Upper lobe of left lung (tissue), 6 donors: ENCODE data around the gene CXCL5. TPM values are rescaled to one million over a fixed set of nuclear protein-coding genes. Genes with fewer than 3 reads are reported as not detected.
"Not testable (repeated sequence)": the region's sequence is repeated elsewhere in the genome, so short reads cannot be mapped to it uniquely, and the experiment has no call there.

Experiments
- ATAC-seq, 2 donors: fragments of 200-7000 bp; cut with Tn5 transposase; one replicate each; pipeline ENCODE4 v1.9.1; 2022; ENCODE audit warnings: mild to moderate bottlenecking in 2 of 2, moderate library complexity in 2 of 2; ENCODE audit not compliant: low FRiP score in 2 of 2
- DNase-seq, 2 donors: peaks; one replicate each; pipeline ENCODE4 v3.0.0-alpha.2; 2019 to 2020
- H3K27ac ChIP-seq, 4 donors: fragments of 200-600 bp; sonication (generic); one replicate each; pipeline ENCODE4 v1.5.1; 2016 to 2019
- H3K27me3 ChIP-seq, 4 donors: fragments of 200-600 bp; sonication (generic); one replicate each; pipeline ENCODE4 v1.5.1; 2017 to 2019
- H3K36me3 ChIP-seq, 4 donors: fragments of 200-600 bp; sonication (generic); one replicate each; pipeline ENCODE4 v1.5.1; 2016 to 2019
- H3K4me1 ChIP-seq, 4 donors: fragments of 200-600 bp; sonication (generic); one replicate each; pipeline ENCODE4 v1.5.1; 2018 to 2019
- H3K4me3 ChIP-seq, 4 donors: fragments of 200-600 bp; sonication (generic); one replicate each; pipeline ENCODE4 v1.5.1; 2017 to 2019; ENCODE audit warnings: mild to moderate bottlenecking in 2 of 4, moderate library complexity in 1 of 4
- H3K9me3 ChIP-seq, 4 donors: fragments of 200-600 bp; sonication (generic); one replicate each; pipeline ENCODE4 v1.5.1; 2018 to 2019
- CTCF ChIP-seq, 6 experiments: fragments of 450-650 bp in 4 of 6; fragments of 200-600 bp in 2 of 6; sonication (generic) in 2 of 6; IDR thresholded peaks; one replicate each; pipeline ENCODE4 v1.5.1; 2016 to 2019; ENCODE audit warnings: antibody characterized with exemption in 6 of 6
- EP300 ChIP-seq, 4 donors: sonication (generic); formaldehyde crosslinking; IDR thresholded peaks; one replicate each; pipeline ENCODE4 v1.5.1; 2017; ENCODE audit warnings: antibody characterized with exemption in 4 of 4, control low read depth in 2 of 4
- POLR2A ChIP-seq, 4 donors: fragments of 450-650 bp; IDR thresholded peaks; one replicate each; pipeline ENCODE4 v1.5.1; 2016 to 2017; ENCODE audit warnings: antibody characterized with exemption in 4 of 4, mild to moderate bottlenecking in 2 of 4
- POLR2AphosphoS5 ChIP-seq, 2 donors: sonication (generic); formaldehyde crosslinking; IDR thresholded peaks; one replicate each; pipeline ENCODE4 v1.5.1; 2017; ENCODE audit warnings: antibody characterized with exemption in 2 of 2
- WGBS, 2 donors: methylation state at CpG; one replicate each; pipeline ENCODE4 v1.1.5; 2017 to 2018; 5-methylcytosine and 5-hydroxymethylcytosine counted together
- total RNA-seq, 6 donors: library from RNA; depleted of rRNA in 4 of 6; stranded (reverse); fragments of >200 nt in 4 of 6; gene quantifications; one replicate each; pipeline versions ENCODE4 v1.1.0 to v1.2.1, GENCODE V29; 2016 to 2021
- donor health status: DM: no; HTN: no; CAD: no; lungs with moderate emphysema.
- donor health status: DM: no; HTN: yes; CAD: no; lungs with severe emphysema.

Gene CXCL5
- total RNA-seq, 6 donors from 2014 or later = 2.1 to 16.0 (median 6.7) TPM

- no peak for DNase-seq
- no peak overlapping the region for H3K27ac ChIP-seq
- H3K36me3 ChIP-seq = no peaks in the 10 kb centered on the region
- no peak overlapping the region for H3K4me3 ChIP-seq
- no peak for TF ChIP-seq POLR2AphosphoS5 (IDR thresholded peaks at IDR 0.05)
- TF ChIP-seq EP300 (IDR thresholded peaks at IDR 0.05) = no peak
- TF ChIP-seq POLR2A (IDR thresholded peaks at IDR 0.05) = no peak
- TF ChIP-seq CTCF (IDR thresholded peaks at IDR 0.05) = no peak
- no peaks in the 10 kb centered on the region for H3K4me1 ChIP-seq
- 81 to 86% methylated on average over 5 of the region's 5 CpGs for WGBS, 2 donors
- no peak for ATAC-seq
- H3K27me3 ChIP-seq = no peaks in the 10 kb centered on the region
- no peaks in the 10 kb centered on the region for H3K9me3 ChIP-seq
Observed at GRCh38 chr4:73989928-73990327, 8.5 kb downstream of the CXCL5 start.

GRCh38 chr4:73989031-73989430 lies 9.4 kb downstream of the CXCL5 start:
- no peak for DNase-seq
- Histone ChIP-seq H3K27ac (no peak overlapping the region), H3K4me1 (no peaks in the 10 kb centered on the region), H3K4me3 (no peak overlapping the region), H3K9me3 (no peaks in the 10 kb centered on the region), H3K36me3 (no peaks in the 10 kb centered on the region), H3K27me3 (no peaks in the 10 kb centered on the region)
- no peak for ATAC-seq
- WGBS, 2 donors = 54 to 55% methylated on average over 3 of the region's 3 CpGs
- TF ChIP-seq EP300 (IDR thresholded peaks at IDR 0.05) (no peak), POLR2AphosphoS5 (IDR thresholded peaks at IDR 0.05) (no peak), POLR2A (IDR thresholded peaks at IDR 0.05) (no peak), CTCF (IDR thresholded peaks at IDR 0.05) (no peak)

DNA sequence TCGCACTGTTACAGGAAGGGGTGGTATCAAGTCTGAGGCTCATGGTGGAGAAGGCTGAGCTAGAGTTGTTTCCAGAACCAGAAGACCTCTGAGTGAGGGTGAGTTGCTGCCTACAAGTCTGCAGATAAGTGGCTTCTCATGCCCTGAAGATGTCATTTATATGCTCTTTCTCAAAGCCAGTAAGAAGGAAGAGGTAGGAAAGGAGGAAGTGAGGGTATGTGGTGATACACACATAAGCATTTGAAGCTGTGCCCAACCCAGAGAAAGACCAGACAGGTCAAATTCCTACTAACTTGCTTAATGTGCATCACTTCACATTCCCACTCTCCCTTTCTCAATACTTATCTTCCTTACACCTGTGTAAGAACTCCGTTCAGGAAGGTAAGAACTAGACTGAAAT lies 10.4 kb downstream of the CXCL5 start, which contains the start of gene PPBP:
Gene PPBP (minus strand): TSS at position 130 of the 400 bp plus-strand sequence. CDS start 87 bp downstream, at position 43.
- no peak for TF ChIP-seq EP300 (IDR thresholded peaks at IDR 0.05)
- no peak for TF ChIP-seq POLR2A (IDR thresholded peaks at IDR 0.05)
- no peak for TF ChIP-seq CTCF (IDR thresholded peaks at IDR 0.05)
- no peak for TF ChIP-seq POLR2AphosphoS5 (IDR thresholded peaks at IDR 0.05)
- Histone ChIP-seq H3K4me3 (no peak within 1 kb of the TSS), H3K4me1 (no peaks in the 10 kb centered on the region), H3K27ac (no peak within 1 kb of the TSS), H3K9me3 (no peaks in the 10 kb centered on the region), H3K36me3 (no peaks in the 10 kb centered on the region), H3K27me3 (no peaks in the 10 kb centered on the region)
- no peak for DNase-seq
- no peak for ATAC-seq
- WGBS, 2 donors = 86 to 91% methylated on average over 2 of the region's 2 CpGs

GRCh38 chr4:73985528-73985852 lies 13.0 kb downstream of the CXCL5 start:
- ATAC-seq = no peak
- H3K27ac ChIP-seq = no peak overlapping the region
- TF ChIP-seq EP300 (IDR thresholded peaks at IDR 0.05) = no peak
- TF ChIP-seq CTCF (IDR thresholded peaks at IDR 0.05) = no peak
- no peak for TF ChIP-seq POLR2AphosphoS5 (IDR thresholded peaks at IDR 0.05)
- TF ChIP-seq POLR2A (IDR thresholded peaks at IDR 0.05) = no peak
- 50 to 76% methylated on average over 1 of the region's 1 CpG for WGBS, 2 donors
- no peaks in the 10 kb centered on the region for H3K27me3 ChIP-seq
- H3K36me3 ChIP-seq = no peaks in the 10 kb centered on the region
- no peak for DNase-seq
- H3K9me3 ChIP-seq = no peaks in the 10 kb centered on the region
- no peak overlapping the region for H3K4me3 ChIP-seq
- H3K4me1 ChIP-seq = peaks cover 0 to 4% (median 2%) of the 10 kb centered on the region in 4 donors

DNA sequence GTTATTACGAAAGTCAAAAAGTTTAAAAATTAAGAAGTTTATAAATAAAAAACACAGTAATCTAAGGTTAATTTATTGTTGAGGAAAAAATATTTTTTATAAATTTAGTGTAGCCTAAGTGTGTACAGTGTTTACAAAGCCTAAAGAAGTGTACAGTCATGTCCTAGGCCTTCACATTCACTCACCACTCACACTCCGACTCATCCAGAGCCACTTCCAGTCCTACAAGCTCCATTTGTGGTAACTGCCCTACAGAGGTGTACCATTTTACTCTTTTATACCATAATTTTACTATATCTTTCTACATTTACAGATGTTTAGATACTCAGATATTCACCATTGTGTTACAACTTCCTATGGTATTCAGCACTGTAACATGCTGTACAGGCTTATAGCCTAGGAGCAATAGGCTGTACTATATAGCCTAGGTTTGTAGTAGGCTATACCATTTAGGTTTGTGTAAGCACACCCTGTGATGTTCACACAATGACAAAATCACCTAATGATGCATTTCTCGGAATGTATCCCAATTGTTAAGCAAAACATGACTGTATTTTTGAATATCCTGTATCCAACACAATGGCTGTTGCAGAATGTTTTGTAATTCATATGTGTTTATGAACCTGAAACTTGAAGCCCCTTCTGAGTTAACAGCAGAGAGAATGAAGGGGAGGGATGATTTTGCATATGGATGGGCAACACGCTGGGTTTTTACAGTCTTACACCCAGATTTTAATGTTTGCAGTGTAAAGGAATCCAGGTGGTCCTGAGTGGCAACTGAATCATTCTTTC lies 13.5 kb downstream of the CXCL5 start:
- Histone ChIP-seq H3K27ac (no peak overlapping the region), H3K4me3 (no peak overlapping the region), H3K27me3 (no peaks in the 10 kb centered on the region), H3K9me3 (no peaks in the 10 kb centered on the region), H3K4me1 (peaks cover 0 to 4% (median 2%) of the 10 kb centered on the region in 4 donors), H3K36me3 (no peaks in the 10 kb centered on the region)
- no peak for ATAC-seq
- TF ChIP-seq POLR2AphosphoS5 (IDR thresholded peaks at IDR 0.05) = no peak
- TF ChIP-seq EP300 (IDR thresholded peaks at IDR 0.05) = no peak
- no peak for TF ChIP-seq CTCF (IDR thresholded peaks at IDR 0.05)
- no peak for TF ChIP-seq POLR2A (IDR thresholded peaks at IDR 0.05)
- 80 to 86% methylated on average over 4 of the region's 4 CpGs for WGBS, 2 donors
- DNase-seq = no peak

DNA sequence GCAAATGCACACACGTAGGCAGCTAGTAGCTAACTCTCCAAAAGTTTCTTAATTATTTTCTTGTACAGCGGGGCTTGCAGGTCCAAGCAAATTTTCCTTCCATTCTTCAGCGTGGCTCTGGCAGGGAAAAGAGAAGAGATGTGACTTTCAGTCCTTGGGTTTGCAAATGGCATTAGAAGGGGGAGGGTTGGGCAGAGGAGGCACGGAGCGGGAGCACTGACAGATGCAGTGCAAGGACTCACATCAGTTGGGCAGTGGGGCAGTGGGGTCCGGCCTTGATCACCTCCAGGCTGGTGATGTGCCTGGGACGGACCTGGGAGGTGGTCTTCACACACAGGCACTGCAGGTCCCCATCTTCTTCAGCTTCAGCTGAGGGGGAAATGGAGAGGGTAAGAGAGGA lies 17.3 kb downstream of the CXCL5 start:
- peak in 1 of 2 donors; percentile 15 for DNase-seq
- H3K9me3 ChIP-seq, H3K4me3 ChIP-seq, H3K27me3 ChIP-seq, H3K27ac ChIP-seq, H3K36me3 ChIP-seq, H3K4me1 ChIP-seq: not testable (repeated sequence)
- WGBS, 2 donors = 73 to 89% methylated on average over 6 to 7 of the region's 7 CpGs
- peak; percentile 8 to 12 for ATAC-seq
